Fibroblast of mammary gland (primary cell): ENCODE data around the gene NIP7.

Experiments
- DNase-seq: peaks from one replicate; pipeline ENCODE4 v3.0.0-alpha.2; 2010; ENCODE audit warnings: low read depth
- H3K4me3 ChIP-seq: 2 replicates; pipeline ENCODE4 v1.5.1; 2011; ENCODE audit warnings: low read depth, mild to moderate bottlenecking, low read length, moderate library complexity; ENCODE audit not compliant: control insufficient read depth
- TF ChIP-seq, protein P1 (sequence below): conservative IDR thresholded peaks from 2 replicates; pipeline ENCODE4 v1.5.1; 2011; ENCODE audit warnings: low read depth, low read length, inconsistent platforms; ENCODE audit not compliant: control insufficient read depth, insufficient read depth

The NIP7 gene

DNA sequence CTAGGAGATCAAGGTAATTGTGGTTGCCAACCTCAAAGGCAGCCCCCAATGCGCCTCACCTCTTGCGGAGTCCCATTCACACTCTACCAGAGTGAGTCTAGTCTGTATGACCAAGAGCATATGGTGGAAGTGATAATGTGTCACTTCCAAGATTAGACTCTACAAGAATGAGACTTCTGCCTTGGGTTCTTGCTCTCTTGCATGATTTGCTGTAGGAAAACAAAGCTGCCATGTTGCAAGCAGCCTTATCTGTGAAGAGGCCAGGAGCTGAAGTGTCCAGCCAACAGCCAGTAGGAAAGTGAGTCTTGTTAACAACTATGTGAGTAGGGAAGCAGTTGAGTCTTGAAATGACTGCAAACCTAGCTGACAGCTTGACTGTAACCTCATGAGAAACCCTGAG lies 42.8 kb downstream of the NIP7 start:
- H3K4me3 ChIP-seq, result no peak overlapping the region
- no peak for DNase-seq
- TF ChIP-seq, protein P1, sequence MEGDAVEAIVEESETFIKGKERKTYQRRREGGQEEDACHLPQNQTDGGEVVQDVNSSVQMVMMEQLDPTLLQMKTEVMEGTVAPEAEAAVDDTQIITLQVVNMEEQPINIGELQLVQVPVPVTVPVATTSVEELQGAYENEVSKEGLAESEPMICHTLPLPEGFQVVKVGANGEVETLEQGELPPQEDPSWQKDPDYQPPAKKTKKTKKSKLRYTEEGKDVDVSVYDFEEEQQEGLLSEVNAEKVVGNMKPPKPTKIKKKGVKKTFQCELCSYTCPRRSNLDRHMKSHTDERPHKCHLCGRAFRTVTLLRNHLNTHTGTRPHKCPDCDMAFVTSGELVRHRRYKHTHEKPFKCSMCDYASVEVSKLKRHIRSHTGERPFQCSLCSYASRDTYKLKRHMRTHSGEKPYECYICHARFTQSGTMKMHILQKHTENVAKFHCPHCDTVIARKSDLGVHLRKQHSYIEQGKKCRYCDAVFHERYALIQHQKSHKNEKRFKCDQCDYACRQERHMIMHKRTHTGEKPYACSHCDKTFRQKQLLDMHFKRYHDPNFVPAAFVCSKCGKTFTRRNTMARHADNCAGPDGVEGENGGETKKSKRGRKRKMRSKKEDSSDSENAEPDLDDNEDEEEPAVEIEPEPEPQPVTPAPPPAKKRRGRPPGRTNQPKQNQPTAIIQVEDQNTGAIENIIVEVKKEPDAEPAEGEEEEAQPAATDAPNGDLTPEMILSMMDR, result no peak

DNA sequence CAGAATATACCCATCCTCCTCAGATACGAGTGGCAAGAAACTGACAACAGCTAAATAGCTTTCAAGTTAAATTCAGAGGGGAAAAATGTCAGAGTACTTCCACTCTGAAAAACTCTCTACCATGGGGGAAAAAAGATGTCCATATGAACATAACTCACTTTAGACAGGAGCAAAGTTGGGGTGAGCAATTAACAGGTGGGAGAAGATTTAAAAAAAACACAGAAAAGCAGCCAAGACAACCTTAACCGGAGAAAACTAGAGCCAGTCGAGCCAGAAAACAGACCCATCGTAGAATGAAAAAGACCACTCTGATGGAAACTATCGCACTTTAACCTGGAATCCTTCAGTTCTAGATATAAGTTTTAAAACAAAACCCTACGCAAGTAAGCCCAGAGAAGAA lies 45.4 kb downstream of the NIP7 start:
- DNase-seq, result no peak
- TF ChIP-seq, protein P1, result no peak
- peak overlapping the region; percentile 90 for H3K4me3 ChIP-seq

DNA sequence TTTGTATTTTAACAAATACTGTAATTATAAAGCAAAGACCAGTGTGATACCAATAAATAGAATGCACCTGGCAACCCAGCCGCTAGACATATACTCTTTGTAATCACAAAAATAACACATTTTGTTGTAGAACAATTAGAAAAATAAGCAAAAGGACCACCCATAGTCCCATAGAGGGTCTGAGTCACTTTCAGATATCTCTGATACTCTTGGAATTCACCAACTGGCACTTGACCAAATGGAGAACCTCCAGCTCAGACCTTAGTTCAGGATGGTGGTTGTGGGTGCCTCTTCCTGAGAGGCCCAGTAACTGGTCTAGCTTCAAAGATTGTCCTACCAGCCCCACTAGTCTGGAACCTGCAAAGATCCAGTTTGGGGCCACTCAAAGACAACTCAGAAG lies 47.0 kb downstream of the NIP7 start:
- no peak overlapping the region for H3K4me3 ChIP-seq
- peak; percentile 31 for DNase-seq
- TF ChIP-seq, protein P1, result no peak
